GM19239 (cell line): ENCODE results near the gene NID1.
"Not testable (repeated sequence)": the region's sequence is repeated elsewhere in the genome, so short reads cannot be mapped to it uniquely, and the experiment has no call there.

ENCODE experiments used
- DNase-seq: peaks from one replicate; pipeline ENCODE4 v3.0.0; 2011; ENCODE audit warnings: low spot score; ENCODE audit not compliant: insufficient read length
- FAIRE-seq: peaks from 2 replicates; lab custom pipeline; 2011; peaks lifted over from hg19 to GRCh38; lab: Jason Lieb, UNC

Gene NID1

GRCh38 chr1:235972311-235972689 lies 92.6 kb downstream of the NID1 start:
- FAIRE-seq: peak; percentile 68

GRCh38 chr1:235971571-235972310 lies 93.1 kb downstream of the NID1 start:
- peak; percentile 78 for DNase-seq
- peak; percentile 91 for FAIRE-seq

More at GRCh38 chr1:235972311-235972689, 92.6 kb downstream of the NID1 start:
- DNase-seq: no peak

GRCh38 chr1:235971020-235971419 lies 93.9 kb downstream of the NID1 start:
- DNase-seq (no peak), FAIRE-seq (no peak)

GRCh38 chr1:235968831-235969230 lies 96.1 kb downstream of the NID1 start:
- no peak for FAIRE-seq
- DNase-seq: no peak

GRCh38 chr1:235966134-235966533 lies 98.8 kb downstream of the NID1 start:
- not testable (repeated sequence) for FAIRE-seq

GRCh38 chr1:235960809-235961208 lies 104.1 kb downstream of the NID1 start:
- no peak for FAIRE-seq

More at GRCh38 chr1:235966134-235966533, 98.8 kb downstream of the NID1 start:
- not testable (repeated sequence) for DNase-seq

GRCh38 chr1:235958021-235958420 lies 106.9 kb downstream of the NID1 start:
- DNase-seq (no peak), FAIRE-seq (no peak)

More at GRCh38 chr1:235960809-235961208, 104.1 kb downstream of the NID1 start:
- no peak for DNase-seq

GRCh38 chr1:235955777-235956176 lies 109.1 kb downstream of the NID1 start:
- no peak for FAIRE-seq
- DNase-seq: no peak

- peak; percentile 99 for FAIRE-seq
- DNase-seq: peak; percentile 70
These were observed 110.3 kb downstream of the NID1 start for GRCh38 chr1:235954306-235955283.

- FAIRE-seq (no peak), DNase-seq (no peak)
These were observed 111.1 kb downstream of the NID1 start for GRCh38 chr1:235953801-235954200.

GRCh38 chr1:235952950-235953615 lies 111.8 kb downstream of the NID1 start:
- DNase-seq: no peak
- peak; percentile 23 for FAIRE-seq

GRCh38 chr1:235951661-235952060 lies 113.2 kb downstream of the NID1 start:
- DNase-seq: no peak
- no peak for FAIRE-seq

GRCh38 chr1:235950318-235950717 lies 114.6 kb downstream of the NID1 start:
- no peak for FAIRE-seq
- no peak for DNase-seq

GRCh38 chr1:235948774-235949427 lies 116.0 kb downstream of the NID1 start:
- FAIRE-seq: no peak
- no peak for DNase-seq

GRCh38 chr1:235947989-235948388 lies 116.9 kb downstream of the NID1 start:
- no peak for FAIRE-seq
- no peak for DNase-seq

GRCh38 chr1:235946571-235946981 lies 118.3 kb downstream of the NID1 start:
- DNase-seq: no peak
- peak; percentile 82 for FAIRE-seq

GRCh38 chr1:235945775-235946570 lies 118.9 kb downstream of the NID1 start:
- FAIRE-seq (no peak), DNase-seq (no peak)

- FAIRE-seq (no peak), DNase-seq (no peak)
These were observed 121.2 kb downstream of the NID1 start for GRCh38 chr1:235943581-235944114.
